Lower leg skin (tissue), 3 donors: ENCODE measurements around the gene PRICKLE1.

Source experiments
- POLR2A ChIP-seq, 2 donors: fragments of 450-650 bp; IDR thresholded peaks; one replicate each; pipeline ENCODE4 v1.6.1; 2016 to 2017; ENCODE audit warnings: antibody characterized with exemption in 2 of 2, mild to moderate bottlenecking in 1 of 2, moderate library complexity in 1 of 2
- TF ChIP-seq, protein P1 (sequence below), 3 donors: fragments of 450-650 bp; IDR thresholded peaks; one replicate each; pipeline ENCODE4 v1.5.1; 2016; ENCODE audit warnings: antibody characterized with exemption in 3 of 3, mild to moderate bottlenecking in 3 of 3, moderate library complexity in 2 of 3

DNA sequence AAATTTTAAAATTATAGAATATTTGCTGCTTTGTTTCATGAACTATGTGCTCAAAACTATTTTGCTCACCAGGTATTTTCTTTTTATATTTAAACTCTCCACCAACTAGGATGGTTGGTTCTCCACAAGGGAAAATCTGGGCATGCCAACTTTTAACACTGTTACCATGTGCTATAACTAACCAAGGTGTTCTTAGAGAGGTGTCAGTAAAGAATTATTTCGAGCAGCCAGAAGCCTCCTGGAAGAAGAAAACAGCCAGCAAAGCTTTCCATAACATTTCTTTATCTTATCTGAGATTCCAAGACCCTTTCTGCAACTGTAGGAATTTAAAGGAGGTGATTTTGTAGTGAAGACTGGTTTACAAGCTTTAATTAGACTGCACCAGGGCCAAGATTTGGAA is 97.3 kb downstream of the PRICKLE1 start:
- TF ChIP-seq, protein P1, sequence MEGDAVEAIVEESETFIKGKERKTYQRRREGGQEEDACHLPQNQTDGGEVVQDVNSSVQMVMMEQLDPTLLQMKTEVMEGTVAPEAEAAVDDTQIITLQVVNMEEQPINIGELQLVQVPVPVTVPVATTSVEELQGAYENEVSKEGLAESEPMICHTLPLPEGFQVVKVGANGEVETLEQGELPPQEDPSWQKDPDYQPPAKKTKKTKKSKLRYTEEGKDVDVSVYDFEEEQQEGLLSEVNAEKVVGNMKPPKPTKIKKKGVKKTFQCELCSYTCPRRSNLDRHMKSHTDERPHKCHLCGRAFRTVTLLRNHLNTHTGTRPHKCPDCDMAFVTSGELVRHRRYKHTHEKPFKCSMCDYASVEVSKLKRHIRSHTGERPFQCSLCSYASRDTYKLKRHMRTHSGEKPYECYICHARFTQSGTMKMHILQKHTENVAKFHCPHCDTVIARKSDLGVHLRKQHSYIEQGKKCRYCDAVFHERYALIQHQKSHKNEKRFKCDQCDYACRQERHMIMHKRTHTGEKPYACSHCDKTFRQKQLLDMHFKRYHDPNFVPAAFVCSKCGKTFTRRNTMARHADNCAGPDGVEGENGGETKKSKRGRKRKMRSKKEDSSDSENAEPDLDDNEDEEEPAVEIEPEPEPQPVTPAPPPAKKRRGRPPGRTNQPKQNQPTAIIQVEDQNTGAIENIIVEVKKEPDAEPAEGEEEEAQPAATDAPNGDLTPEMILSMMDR (IDR thresholded peaks at IDR 0.05): no peak
- no peak for TF ChIP-seq POLR2A (IDR thresholded peaks at IDR 0.05)
